Testis (tissue), 2 donors: ENCODE results near the gene MRGPRD.

Source experiments
- CTCF ChIP-seq, 3 experiments: fragments of 450-650 bp in 2 of 3; fragments of 200-600 bp in 1 of 3; sonication (generic) in 1 of 3; IDR thresholded peaks; one replicate each; pipeline ENCODE4 v1.5.1; 2016 to 2019; ENCODE audit warnings: antibody characterized with exemption in 3 of 3, mild to moderate bottlenecking in 2 of 3, moderate library complexity in 1 of 3
- POLR2A ChIP-seq: fragments of 450-650 bp; IDR thresholded peaks from one replicate; pipeline ENCODE4 v1.6.1; 2017; ENCODE audit warnings: antibody characterized with exemption, mild to moderate bottlenecking, moderate library complexity

DNA sequence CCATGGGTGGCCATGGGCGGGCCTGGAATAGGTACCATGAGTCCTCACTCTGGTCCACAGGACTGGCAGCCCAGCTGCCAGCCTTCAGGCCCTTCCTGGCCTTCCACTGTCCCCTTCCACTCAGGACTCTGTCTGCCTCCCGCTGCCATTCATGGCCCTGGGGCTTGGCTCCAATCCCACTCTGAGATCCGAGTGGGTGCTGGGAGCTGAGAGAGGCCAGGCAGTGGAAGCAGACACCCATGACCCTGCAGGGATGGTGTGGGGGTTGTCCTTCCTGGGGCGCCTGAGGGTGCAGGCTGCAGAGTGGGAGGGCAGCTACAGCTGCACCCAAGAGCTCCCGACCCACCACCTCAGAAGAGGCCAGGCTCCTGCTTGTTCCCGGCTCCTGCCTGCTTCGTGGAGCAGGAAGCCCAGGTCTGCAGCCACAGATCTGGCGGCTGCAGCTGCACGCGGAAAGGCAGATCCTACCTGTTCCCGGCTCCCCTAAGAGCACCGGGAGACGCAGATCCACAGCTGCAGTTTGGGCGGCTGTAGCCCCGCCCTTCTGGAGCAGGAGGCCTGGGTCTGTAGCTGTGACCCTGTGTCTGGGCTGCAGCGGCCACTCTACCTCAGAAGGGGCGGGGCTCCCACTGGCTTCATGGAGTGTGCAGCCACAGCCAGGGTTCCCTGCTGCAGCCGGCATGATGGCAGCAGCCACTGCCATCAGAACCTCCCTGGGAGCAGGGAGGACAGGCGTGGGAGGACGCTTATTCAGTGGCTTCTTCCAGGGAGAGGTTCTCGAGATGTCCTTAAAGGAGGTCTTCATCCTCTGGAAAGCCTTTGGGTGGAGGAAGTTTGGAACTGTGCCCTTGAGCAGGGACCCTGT lies 49.6 kb downstream of the MRGPRD start:
- no peak for TF ChIP-seq CTCF (IDR thresholded peaks at IDR 0.05)
- no peak for TF ChIP-seq POLR2A
